GM18499 (cell line): ENCODE measurements around the gene DIP2A.
"Not testable (repeated sequence)": the region's sequence is repeated elsewhere in the genome, so short reads cannot be mapped to it uniquely, and the experiment has no call there.

ENCODE experiments used
- ATAC-seq: cut with Tn5 transposase; IDR thresholded peaks from one replicate; pipeline ENCODE4 v1.9.1; 2021; ENCODE audit warnings: moderate number of reproducible peaks; ENCODE audit not compliant: insufficient read depth, unreplicated experiment

DIP2A gene

GRCh38 chr21:46518983-46519583 lies 60.4 kb downstream of the DIP2A start:
- no peak for ATAC-seq

GRCh38 chr21:46527393-46527792 lies 68.7 kb downstream of the DIP2A start:
- not testable (repeated sequence) for ATAC-seq

- no peak for ATAC-seq
Measured at GRCh38 chr21:46527801-46528200, 69.1 kb downstream of the DIP2A start.

GRCh38 chr21:46532080-46532479 lies 73.4 kb downstream of the DIP2A start:
- no peak for ATAC-seq

GRCh38 chr21:46537026-46537425 lies 78.3 kb downstream of the DIP2A start:
- ATAC-seq, result no peak

GRCh38 chr21:46538262-46538661 lies 79.6 kb downstream of the DIP2A start:
- no peak for ATAC-seq

GRCh38 chr21:46538851-46539666 lies 80.4 kb downstream of the DIP2A start:
- ATAC-seq, result no peak

- no peak for ATAC-seq
Measured at GRCh38 chr21:46540087-46540710, 81.5 kb downstream of the DIP2A start.

GRCh38 chr21:46542588-46543124 lies 84.0 kb downstream of the DIP2A start:
- ATAC-seq, result no peak

- no peak for ATAC-seq
Measured at GRCh38 chr21:46543306-46543705, 84.6 kb downstream of the DIP2A start.

GRCh38 chr21:46544003-46544402 lies 85.3 kb downstream of the DIP2A start:
- ATAC-seq, result no peak

GRCh38 chr21:46544824-46545223 lies 86.1 kb downstream of the DIP2A start:
- no peak for ATAC-seq

- ATAC-seq, result no peak
Measured at GRCh38 chr21:46545363-46545762, 86.7 kb downstream of the DIP2A start.

- no peak for ATAC-seq
Measured at GRCh38 chr21:46545911-46546310, 87.2 kb downstream of the DIP2A start.

- no peak for ATAC-seq
Measured at GRCh38 chr21:46546799-46547198, 88.1 kb downstream of the DIP2A start.

- no peak for ATAC-seq
Measured at GRCh38 chr21:46549650-46550049, 91.0 kb downstream of the DIP2A start.

- ATAC-seq, result no peak
Measured at GRCh38 chr21:46550116-46550941, 91.6 kb downstream of the DIP2A start.

GRCh38 chr21:46551636-46552241 lies 93.0 kb downstream of the DIP2A start:
- no peak for ATAC-seq

- no peak for ATAC-seq
Measured at GRCh38 chr21:46552274-46552673, 93.6 kb downstream of the DIP2A start.

- ATAC-seq, result no peak
Measured at GRCh38 chr21:46552865-46553379, 94.2 kb downstream of the DIP2A start.
